H1 (cell line): ENCODE results near the gene COL6A5. TPM values are rescaled to one million over a fixed set of nuclear protein-coding genes. Genes with fewer than 3 reads are reported as not detected.

Experiments
- CTCF ChIA-PET: fragments of 300-600 bp; sonication (Branson Sonifier 250); formaldehyde crosslinking; loops from one replicate; lab custom pipeline; 2021; ENCODE audit not compliant: partially characterized antibody; lab: Charles Lee
- POLR2A ChIA-PET: fragments of 300-600 bp; sonication (Branson Sonifier 250); formaldehyde crosslinking; loops from one replicate; lab custom pipeline; 2021; ENCODE audit warnings: inconsistent platforms; ENCODE audit not compliant: partially characterized antibody; lab: Charles Lee
- DNase-seq, 2 experiments: peaks; one replicate each; pipeline versions ENCODE4 v3.0.0 to v3.0.0-alpha.2; 2010 to 2022; ENCODE audit warnings: low spot score in 2 of 2, low read depth in 1 of 2, mixed read lengths in 1 of 2
- FAIRE-seq: peaks from 2 replicates; lab custom pipeline; 2011; peaks lifted over from hg19 to GRCh38; lab: Jason Lieb, UNC
- H2AFZ ChIP-seq: 2 replicates; pipeline ENCODE4 v1.8.1; 2012; ENCODE audit warnings: low read length, inconsistent platforms
- H2AK5ac ChIP-seq: 2 replicates; pipeline ENCODE4 v1.6.1; 2013; ENCODE audit warnings: low read depth, low read length
- H2BK120ac ChIP-seq: replicated peaks from 2 replicates; pipeline ENCODE3; 2013; ENCODE audit warnings: low read depth, low read length, inconsistent platforms
- H2BK12ac ChIP-seq: 2 replicates; pipeline ENCODE4 v1.6.1; 2013; ENCODE audit warnings: low read depth, low read length
- H2BK15ac ChIP-seq: 2 replicates; pipeline ENCODE4 v1.6.1; 2013; ENCODE audit warnings: low read length
- H2BK20ac ChIP-seq: 2 replicates; pipeline ENCODE4 v1.6.1; 2013; ENCODE audit warnings: low read length
- H2BK5ac ChIP-seq: 2 replicates; pipeline ENCODE4 v1.6.1; 2013; ENCODE audit warnings: low read depth, low read length
- H3K14ac ChIP-seq: 2 replicates; pipeline ENCODE4 v1.6.1; 2013; ENCODE audit warnings: inconsistent platforms; ENCODE audit not compliant: insufficient read length
- H3K18ac ChIP-seq: 2 replicates; pipeline ENCODE4 v1.6.1; 2013; ENCODE audit warnings: low read length; ENCODE audit errors: extremely low read depth
- H3K23ac ChIP-seq: 2 replicates; pipeline ENCODE4 v1.6.1; 2013; ENCODE audit warnings: inconsistent platforms; ENCODE audit not compliant: insufficient read length
- H3K23me2 ChIP-seq: 2 replicates; pipeline ENCODE4 v1.6.1; 2013; ENCODE audit warnings: low read depth, low read length
- H3K27ac ChIP-seq: 2 replicates; pipeline ENCODE4 v1.6.1; 2011; ENCODE audit warnings: low read depth, low read length, inconsistent platforms
- H3K27me3 ChIP-seq, 4 experiments: replicated peaks in 1 of 4; 1 replicate in 1 of 4; 2 replicates in 3 of 4; pipeline versions ENCODE4 v1.6.1 to v1.8.1; 2011 to 2013; ENCODE audit warnings: low read length in 3 of 4, mild to moderate bottlenecking in 3 of 4, inconsistent platforms in 2 of 4, mixed read lengths in 2 of 4, moderate library complexity in 1 of 4; ENCODE audit not compliant: control insufficient read depth in 3 of 4, insufficient read depth in 3 of 4; ENCODE audit errors: extremely low read depth in 1 of 4
- H3K36me3 ChIP-seq, 4 experiments: 2 replicates each; pipeline versions ENCODE4 v1.6.1 to v1.8.1; 2011 to 2013; ENCODE audit warnings: mild to moderate bottlenecking in 4 of 4, low read length in 3 of 4, moderate library complexity in 2 of 4, control low read depth in 1 of 4, inconsistent platforms in 1 of 4; ENCODE audit not compliant: insufficient read depth in 4 of 4, control insufficient read depth in 2 of 4
- H3K4ac ChIP-seq: replicated peaks from 2 replicates; pipeline ENCODE3; 2013; ENCODE audit warnings: low read length, low read depth, mixed read lengths, inconsistent platforms; ENCODE audit not compliant: insufficient read length
- H3K4me1 ChIP-seq, 4 experiments: replicated peaks in 1 of 4; 1 replicate in 1 of 4; 2 replicates in 3 of 4; pipeline versions ENCODE4 v1.6.1 to v1.8.1; 2011 to 2013; ENCODE audit warnings: low read length in 3 of 4, inconsistent platforms in 2 of 4, mixed read lengths in 1 of 4; ENCODE audit not compliant: insufficient read depth in 4 of 4, control insufficient read depth in 3 of 4
- H3K4me2 ChIP-seq, 2 experiments: 2 replicates each; pipeline versions ENCODE4 v1.6.1 to v1.8.1; 2011 to 2013; ENCODE audit warnings: low read depth in 2 of 2, low read length in 2 of 2, control low read depth in 1 of 2, inconsistent platforms in 1 of 2, mild to moderate bottlenecking in 1 of 2; ENCODE audit not compliant: insufficient read depth in 1 of 2
- H3K4me3 ChIP-seq, 4 experiments: fragments of 200-600, 300-600 bp in 1 of 4; sonication (generic), shearing (Covaris generic), sonication (Bioruptor Twin) in 1 of 4; 2 replicates each; pipeline versions ENCODE4 v1.5.1 to v1.8.1; 2011 to 2016; ENCODE audit warnings: low read length in 4 of 4, low read depth in 3 of 4, control low read depth in 2 of 4, inconsistent platforms in 2 of 4, mild to moderate bottlenecking in 2 of 4, mixed read lengths in 1 of 4, moderate library complexity in 1 of 4; ENCODE audit not compliant: insufficient read depth in 2 of 4; ENCODE audit errors: extremely low read depth in 1 of 4
- H3K56ac ChIP-seq: replicated peaks from 2 replicates; pipeline ENCODE3; 2013; ENCODE audit warnings: low read depth, mild to moderate bottlenecking, mixed read lengths, low read length, inconsistent platforms; ENCODE audit not compliant: insufficient read length
- H3K79me1 ChIP-seq: 2 replicates; pipeline ENCODE4 v1.6.1; 2013; ENCODE audit warnings: low read depth, low read length, control low read depth
- H3K79me2 ChIP-seq, 2 experiments: 2 replicates each; pipeline versions ENCODE4 v1.6.1 to v1.8.1; 2012 to 2013; ENCODE audit warnings: low read length in 2 of 2, mild to moderate bottlenecking in 2 of 2, inconsistent platforms in 1 of 2; ENCODE audit not compliant: insufficient read depth in 2 of 2, control insufficient read depth in 1 of 2
- H3K9ac ChIP-seq, 4 experiments: replicated peaks in 1 of 4; 1 replicate in 1 of 4; 2 replicates in 3 of 4; pipeline versions ENCODE4 v1.6.1 to v1.8.1; 2011 to 2013; ENCODE audit warnings: low read depth in 3 of 4, low read length in 3 of 4, control low read depth in 2 of 4, mild to moderate bottlenecking in 2 of 4, moderate library complexity in 2 of 4, inconsistent platforms in 1 of 4; ENCODE audit errors: extremely low read depth in 1 of 4
- H3K9me3 ChIP-seq, 2 experiments: 2 replicates each; pipeline versions ENCODE4 v1.6.1 to v1.8.1; 2012 to 2013; ENCODE audit warnings: mild to moderate bottlenecking in 2 of 2, moderate library complexity in 2 of 2, control low read depth in 1 of 2, inconsistent platforms in 1 of 2, low read depth in 1 of 2, low read length in 1 of 2, mixed read lengths in 1 of 2; ENCODE audit not compliant: insufficient read depth in 2 of 2
- H4K20me1 ChIP-seq, 2 experiments: replicated peaks in 1 of 2; 2 replicates each; pipeline versions ENCODE3 to v1.8.1; 2011 to 2013; ENCODE audit warnings: inconsistent platforms in 2 of 2, low read length in 2 of 2, mild to moderate bottlenecking in 1 of 2; ENCODE audit not compliant: insufficient read depth in 2 of 2, control insufficient read depth in 1 of 2
- H4K5ac ChIP-seq: 2 replicates; pipeline ENCODE4 v1.6.1; 2013; ENCODE audit warnings: low read length, low read depth, mixed read lengths, inconsistent platforms; ENCODE audit not compliant: insufficient read length
- H4K8ac ChIP-seq: 2 replicates; pipeline ENCODE4 v1.8.0; 2013; ENCODE audit warnings: mild to moderate bottlenecking, moderate library complexity, low read length, inconsistent platforms; ENCODE audit not compliant: insufficient read depth; ENCODE audit errors: extremely low read depth
- H4K91ac ChIP-seq: replicated peaks from 2 replicates; pipeline ENCODE3; 2013; ENCODE audit warnings: low read length, mixed read lengths, inconsistent platforms; ENCODE audit not compliant: insufficient read length
- ASH2L ChIP-seq: fragments of 200-600, 300-600 bp; sonication (generic); IDR thresholded peaks from one replicate; pipeline ENCODE4 v1.7.1; 2017; ENCODE audit warnings: low read length
- CBX5 ChIP-seq: fragments of 300-800, 300-1000 bp; sonication (generic); IDR thresholded peaks from 2 replicates; pipeline ENCODE4 v1.7.1; 2016; ENCODE audit warnings: antibody characterized with exemption, low read length, low read depth
- EP300 ChIP-seq, 2 experiments: IDR thresholded peaks; 1 replicate in 1 of 2; 2 replicates in 1 of 2; pipeline ENCODE4 v1.6.1; 2011 to 2012; ENCODE audit warnings: low read depth in 2 of 2, low read length in 2 of 2, mild to moderate bottlenecking in 2 of 2, borderline replicate concordance in 1 of 2, inconsistent platforms in 1 of 2, moderate library complexity in 1 of 2
- HDAC2 ChIP-seq, 2 experiments: fragments of 300-600 bp in 1 of 2; sonication (generic) in 1 of 2; IDR thresholded peaks; 2 replicates each; pipeline ENCODE4 v1.6.1; 2011 to 2012; ENCODE audit warnings: low read depth in 2 of 2, low read length in 2 of 2, mild to moderate bottlenecking in 2 of 2, moderate library complexity in 2 of 2, borderline replicate concordance in 1 of 2, inconsistent platforms in 1 of 2
- HDAC6 ChIP-seq: IDR thresholded peaks from one replicate; pipeline ENCODE4 v1.7.1; 2012; ENCODE audit warnings: low read depth, mild to moderate bottlenecking, inconsistent platforms, low read length, moderate library complexity
- JUN ChIP-seq: IDR thresholded peaks from 2 replicates; pipeline ENCODE4 v1.6.1; 2011; ENCODE audit warnings: low read depth, mild to moderate bottlenecking, improper control_type of control experiment, low read length
- JUND ChIP-seq: IDR thresholded peaks from 2 replicates; pipeline ENCODE4 v1.6.1; 2011; ENCODE audit warnings: mild to moderate bottlenecking, improper control_type of control experiment, low read length
- KDM1A ChIP-seq: fragments of 200-600, 300-600 bp; sonication (generic); IDR thresholded peaks from 2 replicates; pipeline ENCODE4 v1.7.1; 2016; ENCODE audit warnings: mild to moderate bottlenecking, low read length, borderline replicate concordance
- MAFK ChIP-seq: IDR thresholded peaks from 2 replicates; pipeline ENCODE4 v1.6.1; 2012; ENCODE audit warnings: low read depth, mild to moderate bottlenecking, improper control_type of control experiment, low read length
- NANOG ChIP-seq: IDR thresholded peaks from 2 replicates; pipeline ENCODE4 v1.6.1; 2011; ENCODE audit warnings: low read length, low read depth, mild to moderate bottlenecking, inconsistent platforms; ENCODE audit not compliant: insufficient read depth, poor library complexity, severe bottlenecking
- RAD21 ChIP-seq, 2 experiments: IDR thresholded peaks in 1 of 2; conservative IDR thresholded peaks in 1 of 2; 2 replicates each; pipeline ENCODE4 v1.6.1; 2011; ENCODE audit warnings: low read depth in 2 of 2, low read length in 2 of 2, improper control_type of control experiment in 1 of 2, inconsistent platforms in 1 of 2, mild to moderate bottlenecking in 1 of 2, moderate library complexity in 1 of 2
- RBBP5 ChIP-seq: IDR thresholded peaks from 2 replicates; pipeline ENCODE4 v1.7.1; 2012; ENCODE audit warnings: low read depth, mild to moderate bottlenecking, inconsistent platforms, low read length, moderate library complexity, borderline replicate concordance
- SP1 ChIP-seq: IDR thresholded peaks from 2 replicates; pipeline ENCODE4 v1.6.1; 2011; ENCODE audit warnings: low read depth, low read length
- WGBS, 2 experiments: shearing (Covaris generic) in 1 of 2; methylation state at CpG; one replicate each; pipeline versions ENCODE4 v1.1.6 to v1.1.7; 2013 to 2015; ENCODE audit warnings: low lambda C conversion rate in 2 of 2, mixed read lengths in 2 of 2, inconsistent platforms in 1 of 2, low coverage in 1 of 2, missing lambda C conversion rate in 1 of 2; ENCODE audit not compliant: insufficient replicate concordance in 2 of 2, insufficient coverage in 1 of 2, insufficient read length in 1 of 2; ENCODE audit errors: extremely low coverage in 1 of 2, missing lambda C conversion rate in 1 of 2; 5-methylcytosine and 5-hydroxymethylcytosine counted together
- polyA plus RNA-seq, 7 experiments: library from polyadenylated mRNA; depleted of rRNA in 3 of 7; stranded (reverse) in 5 of 7; unstranded in 2 of 7; fragments of >200 nt in 5 of 7; fragments of 200-250 nt in 2 of 7; gene quantifications; 1 replicate in 5 of 7; 2 replicates in 1 of 7; 4 replicates in 1 of 7; pipeline versions ENCODE4 v1.2.1 to v1.2.3, GENCODE V29; 2011 to 2013; ENCODE audit warnings: missing spikeins in 2 of 7, mixed read lengths in 2 of 7
- total RNA-seq: library from RNA; stranded (reverse); fragmentation: NEBNext Ultra II Directional; extraction: Animal tissue kit (Norgen Biotek cat#: 25700); gene quantifications from 2 replicates; pipeline ENCODE4 v1.2.1, GENCODE V29; 2021

Gene COL6A5
- total and polyA plus RNA-seq, 2 of the 8 experiments (the other 6 are each of a cell fraction or from before 2014, with no cell fraction given) = 0.05 to 0.06 TPM

DNA sequence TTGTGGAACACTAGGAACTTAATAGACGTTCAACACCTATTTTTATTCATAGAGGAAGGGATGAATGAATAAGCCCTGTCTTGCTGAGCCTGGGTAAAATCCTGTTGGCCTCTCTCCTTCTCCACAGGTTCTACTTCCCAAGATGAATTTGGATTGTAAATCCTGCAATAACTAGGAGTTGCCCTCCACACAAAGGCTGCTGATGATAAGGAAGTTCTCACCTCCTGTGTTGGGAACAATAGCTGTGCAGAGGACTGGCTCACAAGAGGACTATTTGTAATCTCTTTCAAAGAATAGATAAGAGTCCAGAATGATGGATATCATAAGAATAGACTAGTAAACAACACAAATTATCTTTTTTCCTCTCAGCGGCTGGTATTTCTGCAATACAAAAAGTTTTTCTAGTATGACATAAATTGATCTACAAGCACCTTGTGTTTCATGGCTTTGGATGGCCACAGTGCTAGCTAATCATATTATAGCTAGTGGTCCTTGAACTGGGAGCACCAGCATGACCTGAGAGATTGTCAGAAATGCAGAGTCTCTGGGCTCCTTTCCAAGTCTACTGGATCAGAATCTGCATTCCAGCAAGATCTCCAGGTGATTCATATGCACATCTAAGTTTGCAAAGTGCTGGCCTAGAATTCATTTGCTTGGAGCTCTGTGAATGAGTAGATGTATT is 143.4 kb downstream of the COL6A5 start:
- 93% methylated on average over 2 of the region's 2 CpGs; no CpG with 5 or more reads in 1 of the 2 experiments for whole genome bisulfite sequencing, 2 experiments
- ChIA-PET POLR2A (no interaction called here), CTCF (interaction anchor here (0.9 to 1.3 kb wide), 5 partner anchors 8 to 168 kb away, joined by 3 to 5 read pairs (median 3); no protein-coding TSS in a partner anchor)
- DNase-seq (no peak), FAIRE-seq (no peak)
- Histone ChIP-seq H4K8ac (no peak overlapping the region), H3K9me3 (no peaks in the 10 kb centered on the region), H2BK5ac (no peak overlapping the region), H3K23me2 (no peaks in the 10 kb centered on the region), H4K91ac (no peak overlapping the region), H3K79me1 (no peaks in the 10 kb centered on the region), H3K4ac (no peak overlapping the region), H4K20me1 (no peaks in the 10 kb centered on the region), H3K23ac (no peak overlapping the region), H3K9ac (no peak overlapping the region), H2BK15ac (no peak overlapping the region), H3K4me1 (no peaks in the 10 kb centered on the region), H2BK20ac (no peak overlapping the region), H4K5ac (no peak overlapping the region), H2AK5ac (no peak overlapping the region), H2BK120ac (no peak overlapping the region), H3K27ac (no peak overlapping the region), H2AFZ (no peak overlapping the region), H2BK12ac (no peak overlapping the region), H3K14ac (no peak overlapping the region), H3K79me2 (no peaks in the 10 kb centered on the region), H3K36me3 (no peaks in the 10 kb centered on the region), H3K27me3 (no peaks in the 10 kb centered on the region), H3K4me2 (no peak overlapping the region), H3K4me3 (no peak overlapping the region), H3K56ac (no peak overlapping the region), H3K18ac (no peak overlapping the region)
- TF ChIP-seq CBX5 = no peak
- TF ChIP-seq JUN = no peak
- no peak for TF ChIP-seq ASH2L
- TF ChIP-seq HDAC6 = no peak
- no peak for TF ChIP-seq MAFK
- no peak for TF ChIP-seq JUND
- TF ChIP-seq KDM1A = no peak
- no peak for TF ChIP-seq RBBP5
- no peak for TF ChIP-seq NANOG
- no peak for TF ChIP-seq RAD21 (IDR thresholded peaks at IDR 0.05 in 1 of 2, conservative IDR thresholded peaks at IDR 0.05 in 1 of 2; ENCODE audit: low read depth in 2 of 2, low read length in 2 of 2)
- TF ChIP-seq SP1 = no peak
- TF ChIP-seq EP300 (IDR thresholded peaks at IDR 0.05; ENCODE audit: borderline replicate concordance in 1 of 2, low read depth in 2 of 2, low read length in 2 of 2) = no peak
- TF ChIP-seq HDAC2 (IDR thresholded peaks at IDR 0.05; ENCODE audit: borderline replicate concordance in 1 of 2, low read depth in 2 of 2, low read length in 2 of 2) = no peak
